ENCODE data around the gene PRKCD.
A peak's percentile ranks its signal among the peaks of the same experiment; 100 is the strongest.

Gene PRKCD

GRCh38 chr3:53160660-53161449 is at the start of gene PRKCD:
Gene PRKCD (plus strand): TSS chr3:53161209. CDS start chr3:53178423, 17,214 bp downstream.
- peak; percentile 78 for TF ChIP-seq CTCF (IDR thresholded peaks at IDR 0.05)
- Histone ChIP-seq H3K36me3 (peaks cover 13% of the 10 kb centered on the region), H3K27me3 (peaks cover 16% of the 10 kb centered on the region), H3K9me3 (no peaks in the 10 kb centered on the region), H3K4me1 (ENCODE audit: control insufficient read depth in 1 of 2, insufficient read depth in 1 of 2, low read depth in 1 of 2, low read length in 1 of 2) (peaks cover 78 to 79% of the 10 kb centered on the region in 2 experiments), H3K27ac (peak within 1 kb of the TSS; percentile 99), H3K4me3 (ENCODE audit: low read depth in 1 of 2, low read length in 1 of 2) (peak within 1 kb of the TSS; percentile 83 to 97)

DNA sequence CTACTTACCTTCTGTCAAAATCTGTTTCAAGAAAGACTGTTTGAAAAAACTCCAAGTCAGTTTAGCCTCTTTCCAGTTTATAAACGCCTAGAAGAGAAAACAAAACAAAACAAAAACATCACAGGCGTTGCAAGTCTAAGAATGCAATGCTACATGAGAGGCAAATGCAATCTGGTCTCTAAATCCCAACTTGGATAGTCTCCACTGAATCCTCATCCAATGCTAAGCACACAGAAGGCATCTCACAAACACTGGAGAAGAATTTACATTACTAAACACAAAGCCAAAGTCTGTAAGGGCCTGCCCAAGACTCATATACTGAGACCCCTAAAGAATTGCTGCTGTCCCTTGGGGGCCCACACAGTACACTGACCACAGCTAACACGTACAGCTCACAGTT is 49.2 kb upstream of the PRKCD start:
- peaks cover 3% of the 10 kb centered on the region for H3K36me3 ChIP-seq
- no peaks in the 10 kb centered on the region for H3K27me3 ChIP-seq
- no peak overlapping the region for H3K27ac ChIP-seq
- no peaks in the 10 kb centered on the region for H3K9me3 ChIP-seq
- H3K4me3 ChIP-seq (ENCODE audit: low read depth in 1 of 2, low read length in 1 of 2) = no peak overlapping the region
- peaks cover 38% of the 10 kb centered on the region in 2 experiments for H3K4me1 ChIP-seq (ENCODE audit: control insufficient read depth in 1 of 2, insufficient read depth in 1 of 2, low read depth in 1 of 2, low read length in 1 of 2)
- TF ChIP-seq CTCF (IDR thresholded peaks at IDR 0.05) = no peak

DNA sequence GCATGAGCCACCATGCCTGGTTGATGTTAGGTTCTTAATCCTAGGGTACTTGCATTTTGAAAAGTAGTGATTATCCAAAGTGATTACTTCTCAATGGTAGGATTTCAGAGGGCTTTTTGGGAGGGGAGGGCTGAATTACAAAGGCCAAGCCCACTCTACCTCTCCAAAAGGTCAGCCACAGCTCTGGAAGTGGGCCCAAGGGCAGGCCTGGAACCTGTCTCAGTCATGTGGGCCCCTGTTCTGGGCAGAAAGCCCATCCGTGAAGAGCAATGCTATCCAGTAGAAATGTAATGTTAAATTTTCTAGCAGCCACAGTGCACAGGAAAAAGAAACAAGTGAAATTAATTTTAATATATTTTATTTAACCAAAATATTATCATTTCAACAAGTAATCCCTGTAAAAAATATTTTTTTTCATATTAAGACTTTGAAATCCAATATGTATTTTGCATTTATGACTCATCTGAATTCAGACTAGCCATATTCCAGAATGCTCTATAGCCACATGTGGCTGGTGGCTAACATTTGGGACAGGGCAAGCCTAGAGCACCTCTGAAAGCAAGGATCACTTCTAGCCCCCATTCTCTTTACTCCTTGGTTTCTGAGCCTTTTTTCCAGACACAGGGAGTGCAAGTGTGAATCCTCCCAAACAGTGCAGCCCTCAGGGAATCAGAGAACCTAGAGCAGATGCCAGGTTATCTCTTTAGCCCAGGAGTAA is 47.6 kb upstream of the PRKCD start:
- Histone ChIP-seq H3K36me3 (peaks cover 13% of the 10 kb centered on the region), H3K4me3 (ENCODE audit: low read depth in 1 of 2, low read length in 1 of 2) (no peak overlapping the region), H3K9me3 (no peaks in the 10 kb centered on the region), H3K27me3 (no peaks in the 10 kb centered on the region), H3K27ac (peak overlapping the region; percentile 96), H3K4me1 (ENCODE audit: control insufficient read depth in 1 of 2, insufficient read depth in 1 of 2, low read depth in 1 of 2, low read length in 1 of 2) (peaks cover 38% of the 10 kb centered on the region in 2 experiments)
- TF ChIP-seq CTCF (IDR thresholded peaks at IDR 0.05) = no peak

DNA sequence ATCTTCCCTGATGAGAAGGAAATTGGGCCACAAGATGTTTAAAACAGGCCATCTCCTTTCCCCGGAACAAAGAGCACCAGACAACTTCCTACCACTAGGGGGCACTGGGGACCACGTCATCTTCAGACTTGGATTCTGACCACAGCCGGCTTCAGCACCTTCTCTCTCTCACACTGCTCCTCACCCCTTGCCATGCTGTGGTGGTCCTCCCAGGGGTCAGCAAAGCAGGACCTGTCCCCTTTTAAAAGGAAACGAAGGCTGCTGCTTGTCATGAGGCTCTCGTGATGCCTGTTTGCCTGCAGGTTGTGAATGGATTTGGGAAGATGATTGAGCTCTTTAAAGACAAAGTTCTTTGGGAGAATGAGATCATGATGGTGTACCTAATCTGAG is 47.0 kb upstream of the PRKCD start:
- H3K4me1 ChIP-seq (ENCODE audit: control insufficient read depth in 1 of 2, insufficient read depth in 1 of 2, low read depth in 1 of 2, low read length in 1 of 2) = peaks cover 38% of the 10 kb centered on the region in 2 experiments
- no peaks in the 10 kb centered on the region for H3K9me3 ChIP-seq
- TF ChIP-seq CTCF (IDR thresholded peaks at IDR 0.05) = peak; percentile 89
- peak overlapping the region; percentile 38 to 46 for H3K4me3 ChIP-seq (ENCODE audit: low read depth in 1 of 2, low read length in 1 of 2)
- H3K27me3 ChIP-seq = no peaks in the 10 kb centered on the region
- peaks cover 13% of the 10 kb centered on the region for H3K36me3 ChIP-seq
- H3K27ac ChIP-seq = peak overlapping the region; percentile 96

- peaks cover 36 to 37% of the 10 kb centered on the region in 2 experiments for H3K4me1 ChIP-seq (ENCODE audit: control insufficient read depth in 1 of 2, insufficient read depth in 1 of 2, low read depth in 1 of 2, low read length in 1 of 2)
- no peaks in the 10 kb centered on the region for H3K9me3 ChIP-seq
- TF ChIP-seq CTCF (IDR thresholded peaks at IDR 0.05) = peak; percentile 38
- H3K27ac ChIP-seq = peak overlapping the region; percentile 96
- peak overlapping the region; percentile 38 to 46 for H3K4me3 ChIP-seq (ENCODE audit: low read depth in 1 of 2, low read length in 1 of 2)
- no peaks in the 10 kb centered on the region for H3K27me3 ChIP-seq
- peaks cover 13% of the 10 kb centered on the region for H3K36me3 ChIP-seq
These were observed 46.5 kb upstream of the PRKCD start for GRCh38 chr3:53114412-53115074.

Measured in neutrophil (primary cell).